RWPE1 (cell line): Measurements from ENCODE around the gene BRPF3.

Source experiments
- CTCF ChIA-PET: fragments of 350-600 bp; sonication (Branson Sonifier 250); formaldehyde crosslinking; extraction: SDS; loops from one replicate; lab custom pipeline; 2021; lab: Yijun Ruan, JAX
- POLR2A ChIA-PET: fragments of 400-600 bp; formaldehyde crosslinking; extraction: SDS; loops from one replicate; lab custom pipeline; 2020; ENCODE audit warnings: antibody characterized with exemption; ENCODE audit not compliant: low non-redundant PET; lab: Yijun Ruan, JAX
- DNase-seq: peaks from one replicate; pipeline ENCODE4 v3.0.0; 2012; ENCODE audit warnings: low spot score
- H3K27ac ChIP-seq: fragments of 450-650 bp; 2 replicates; pipeline ENCODE4 v1.5.1; 2017
- CTCF ChIP-seq: fragments of 450-650 bp; conservative IDR thresholded peaks from 2 replicates; pipeline ENCODE4 v1.5.1; 2017; ENCODE audit warnings: low read depth, mild to moderate bottlenecking

BRPF3 gene

GRCh38 chr6:36232172-36232571 is 35.6 kb downstream of the BRPF3 start:
- DNase-seq = no peak
- ChIA-PET POLR2A (no interaction called here), CTCF (interaction anchor here (1.2 kb wide), 1 partner anchor 11 kb away, joined by 3 read pairs; no protein-coding TSS in a partner anchor)
- TF ChIP-seq CTCF = no peak
- no peak overlapping the region for H3K27ac ChIP-seq

GRCh38 chr6:36235309-36235708 is 38.8 kb downstream of the BRPF3 start:
- H3K27ac ChIP-seq = no peak overlapping the region
- no peak for TF ChIP-seq CTCF
- ChIA-PET POLR2A (no interaction called here), CTCF (interaction anchor here (0.6 kb wide), 1 partner anchor 86 kb away, joined by 4 read pairs; no protein-coding TSS in a partner anchor)
- DNase-seq = no peak

GRCh38 chr6:36235862-36236261 is 39.3 kb downstream of the BRPF3 start:
- DNase-seq = no peak
- no peak overlapping the region for H3K27ac ChIP-seq
- CTCF ChIA-PET = interaction anchor here (0.8 kb wide), 1 partner anchor 15 kb away, joined by 4 read pairs; no protein-coding TSS in a partner anchor
- no peak for TF ChIP-seq CTCF
- POLR2A ChIA-PET = no interaction called here

GRCh38 chr6:36239774-36240173 is 43.2 kb downstream of the BRPF3 start:
- CTCF ChIA-PET = no interaction called here
- no peak for TF ChIP-seq CTCF
- POLR2A ChIA-PET = no interaction called here

GRCh38 chr6:36241728-36242127 is 45.2 kb downstream of the BRPF3 start:
- ChIA-PET POLR2A (interaction anchor here (0.6 kb wide), 1 partner anchor 12 kb away, joined by 5 read pairs; no protein-coding TSS in a partner anchor), CTCF (no interaction called here)
- TF ChIP-seq CTCF = no peak
- no peak for DNase-seq
- no peak overlapping the region for H3K27ac ChIP-seq

More at GRCh38 chr6:36239774-36240173, 43.2 kb downstream of the BRPF3 start:
- H3K27ac ChIP-seq = no peak overlapping the region
- DNase-seq = no peak

GRCh38 chr6:36242161-36242560 is 45.6 kb downstream of the BRPF3 start:
- ChIA-PET CTCF (no interaction called here), POLR2A (no interaction called here)
- no peak overlapping the region for H3K27ac ChIP-seq
- no peak for TF ChIP-seq CTCF
- DNase-seq = no peak
